Measurements from ENCODE around the gene CRACDL.

Gene CRACDL

DNA sequence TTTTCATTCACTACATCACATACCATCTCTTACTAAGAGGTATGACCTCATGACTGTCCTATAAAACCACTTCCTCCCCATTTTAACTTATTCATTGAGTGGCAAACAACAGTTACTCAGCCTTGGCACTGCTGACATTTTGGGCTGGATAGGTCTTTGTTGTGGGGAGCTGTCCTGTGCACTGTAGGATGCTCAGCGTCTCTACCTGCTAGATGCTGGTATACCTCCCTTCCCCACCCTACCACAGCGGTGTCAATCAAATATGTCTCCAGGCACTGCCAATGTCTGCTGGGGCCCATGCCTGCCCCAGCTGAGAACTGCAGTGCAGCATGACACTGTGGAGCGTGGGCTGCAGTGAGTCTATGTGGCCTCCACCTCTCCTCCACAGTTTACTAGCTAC, 128.8 kb downstream of the CRACDL start:
- H3K9me3 ChIP-seq (ENCODE audit: control insufficient read depth in 1 of 2, low read length in 2 of 2) = no peaks in the 10 kb centered on the region
- no peaks in the 10 kb centered on the region for H3K27me3 ChIP-seq (ENCODE audit: control insufficient read depth in 1 of 2, insufficient read depth in 2 of 2, low read length in 2 of 2)
- no peak overlapping the region for H3K27ac ChIP-seq (ENCODE audit: low read depth, low read length)
- peaks cover 0 to 3% of the 10 kb centered on the region in 2 donors for H3K4me1 ChIP-seq (ENCODE audit: control insufficient read depth in 1 of 2, insufficient read depth in 2 of 2, low read length in 2 of 2)
- H3K4me3 ChIP-seq (ENCODE audit: low read depth in 1 of 2, low read length in 2 of 2) = no peak overlapping the region
- peaks cover 0 to 11% of the 10 kb centered on the region in 2 donors for H3K36me3 ChIP-seq (ENCODE audit: control insufficient read depth in 1 of 2, insufficient read depth in 2 of 2, low read length in 2 of 2)
- H3K9ac ChIP-seq (ENCODE audit: low read depth in 1 of 2, low read length in 2 of 2) = no peak overlapping the region

DNA sequence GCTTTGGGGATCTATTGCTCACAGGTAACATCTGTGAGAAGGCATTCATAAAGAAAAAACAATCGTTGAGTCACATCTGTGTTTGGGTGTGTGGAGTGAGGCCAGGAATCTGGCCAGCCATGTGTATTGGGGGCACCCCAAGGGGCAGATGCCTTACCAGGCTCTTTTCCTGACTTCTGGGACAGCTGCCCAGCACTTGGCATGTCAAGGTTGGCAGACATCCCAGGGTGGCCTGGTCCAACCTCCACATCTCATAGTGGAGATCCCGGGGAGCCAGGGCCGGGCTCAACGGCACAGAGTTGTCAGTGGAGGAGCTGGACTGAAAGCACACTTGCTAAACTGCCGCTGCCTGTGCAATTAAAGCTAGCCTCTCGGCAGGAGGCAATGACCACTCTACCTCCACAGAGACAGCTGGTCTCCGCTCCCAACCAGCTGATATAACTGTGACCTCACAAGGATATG, 129.8 kb downstream of the CRACDL start:
- Histone ChIP-seq H3K27me3 (ENCODE audit: control insufficient read depth in 1 of 2, insufficient read depth in 2 of 2, low read length in 2 of 2) (no peaks in the 10 kb centered on the region), H3K36me3 (ENCODE audit: control insufficient read depth in 1 of 2, insufficient read depth in 2 of 2, low read length in 2 of 2) (peaks cover 5 to 11% of the 10 kb centered on the region in 2 donors), H3K27ac (ENCODE audit: low read depth, low read length) (no peak overlapping the region), H3K9ac (ENCODE audit: low read depth in 1 of 2, low read length in 2 of 2) (no peak overlapping the region), H3K4me1 (ENCODE audit: control insufficient read depth in 1 of 2, insufficient read depth in 2 of 2, low read length in 2 of 2) (peaks cover 0 to 3% of the 10 kb centered on the region in 2 donors), H3K9me3 (ENCODE audit: control insufficient read depth in 1 of 2, low read length in 2 of 2) (no peaks in the 10 kb centered on the region), H3K4me3 (ENCODE audit: low read depth in 1 of 2, low read length in 2 of 2) (no peak overlapping the region)

DNA sequence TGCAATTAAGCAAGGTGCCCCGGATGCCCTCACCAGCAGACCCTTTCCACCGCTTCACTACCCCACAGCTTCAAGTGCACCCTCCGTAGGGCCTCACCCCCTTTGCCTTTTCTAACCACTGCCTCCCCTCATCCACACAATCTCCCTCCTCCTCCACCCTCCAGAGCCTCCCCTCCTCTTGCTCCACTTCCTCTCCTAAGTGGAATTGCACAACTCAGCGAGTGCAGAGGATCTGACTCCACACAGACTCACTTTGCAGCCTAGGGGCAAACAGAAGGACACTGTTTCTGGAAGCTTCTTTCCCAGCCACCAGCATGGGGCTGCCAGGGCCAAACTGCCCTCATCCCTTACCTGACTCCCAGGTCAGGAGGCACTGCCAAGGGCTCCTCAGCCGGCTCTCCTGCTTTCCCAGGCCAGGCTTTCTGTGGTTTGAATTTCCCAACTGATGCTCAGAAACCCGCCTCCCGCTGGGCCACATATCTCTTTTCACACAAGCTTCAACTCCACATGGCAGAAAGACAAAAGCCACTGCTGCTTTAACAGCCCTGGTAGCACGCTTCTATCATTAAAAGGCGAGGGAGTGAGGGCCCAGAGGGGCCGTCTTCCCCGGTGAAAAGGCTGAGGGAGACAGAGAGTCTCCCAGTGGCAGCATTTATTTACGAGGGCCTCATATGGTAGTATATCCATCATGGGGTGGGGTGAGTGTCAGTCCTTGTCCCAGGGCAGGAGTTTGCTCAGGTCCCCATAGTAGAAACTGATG, 130.4 kb downstream of the CRACDL start:
- peaks cover 5 to 11% of the 10 kb centered on the region in 2 donors for H3K36me3 ChIP-seq (ENCODE audit: control insufficient read depth in 1 of 2, insufficient read depth in 2 of 2, low read length in 2 of 2)
- H3K27ac ChIP-seq (ENCODE audit: low read depth, low read length) = no peak overlapping the region
- no peaks in the 10 kb centered on the region for H3K27me3 ChIP-seq (ENCODE audit: control insufficient read depth in 1 of 2, insufficient read depth in 2 of 2, low read length in 2 of 2)
- H3K9me3 ChIP-seq (ENCODE audit: control insufficient read depth in 1 of 2, low read length in 2 of 2) = no peaks in the 10 kb centered on the region
- H3K4me1 ChIP-seq (ENCODE audit: control insufficient read depth in 1 of 2, insufficient read depth in 2 of 2, low read length in 2 of 2) = peaks cover 0 to 3% of the 10 kb centered on the region in 2 donors
- no peak overlapping the region for H3K9ac ChIP-seq (ENCODE audit: low read depth in 1 of 2, low read length in 2 of 2)
- H3K4me3 ChIP-seq (ENCODE audit: low read depth in 1 of 2, low read length in 2 of 2) = no peak overlapping the region

DNA sequence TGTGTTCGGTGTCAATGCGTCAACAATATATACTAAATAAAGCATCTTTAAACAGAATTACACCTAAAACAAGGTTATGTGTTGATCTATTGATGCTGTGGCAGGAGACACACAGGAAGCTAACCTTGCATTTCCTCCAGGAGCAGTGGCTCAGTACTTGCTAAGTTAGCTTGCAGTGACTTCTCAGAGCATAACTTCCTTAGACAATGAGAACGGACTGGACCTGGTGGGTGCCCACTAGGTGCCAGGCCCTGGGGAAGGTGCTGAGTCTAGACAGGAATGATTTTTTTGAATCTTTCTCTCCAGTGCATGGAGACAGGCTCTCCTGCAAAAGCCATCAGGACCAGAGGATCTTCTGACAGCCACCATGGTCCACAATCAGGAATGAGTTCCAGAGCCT, 131.3 kb downstream of the CRACDL start:
- H3K9ac ChIP-seq (ENCODE audit: low read depth in 1 of 2, low read length in 2 of 2) = no peak overlapping the region
- no peak overlapping the region for H3K4me3 ChIP-seq (ENCODE audit: low read depth in 1 of 2, low read length in 2 of 2)
- H3K9me3 ChIP-seq (ENCODE audit: control insufficient read depth in 1 of 2, low read length in 2 of 2) = no peaks in the 10 kb centered on the region
- peaks cover 5 to 11% of the 10 kb centered on the region in 2 donors for H3K36me3 ChIP-seq (ENCODE audit: control insufficient read depth in 1 of 2, insufficient read depth in 2 of 2, low read length in 2 of 2)
- peaks cover 0 to 3% of the 10 kb centered on the region in 2 donors for H3K4me1 ChIP-seq (ENCODE audit: control insufficient read depth in 1 of 2, insufficient read depth in 2 of 2, low read length in 2 of 2)
- no peaks in the 10 kb centered on the region for H3K27me3 ChIP-seq (ENCODE audit: control insufficient read depth in 1 of 2, insufficient read depth in 2 of 2, low read length in 2 of 2)
- no peak overlapping the region for H3K27ac ChIP-seq (ENCODE audit: low read depth, low read length)

DNA sequence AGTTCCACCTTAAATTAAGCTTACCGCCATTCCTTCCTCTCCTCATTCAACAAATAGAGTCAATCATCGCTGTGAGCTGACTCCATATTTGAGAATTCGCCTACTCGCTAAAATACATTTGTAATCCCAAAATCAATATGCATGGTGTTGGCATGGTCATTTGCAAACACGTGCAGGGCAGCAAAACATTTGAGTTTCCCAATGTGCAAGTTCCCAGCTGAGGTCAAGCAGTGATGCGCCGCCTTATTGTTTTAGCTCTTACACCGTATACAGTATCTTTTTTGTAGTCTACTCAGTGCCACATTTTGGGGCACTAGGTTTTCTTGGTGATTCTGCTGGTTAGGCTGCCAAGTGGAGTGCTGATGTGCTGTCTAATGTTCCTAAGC, 131.8 kb downstream of the CRACDL start:
- H3K4me3 ChIP-seq (ENCODE audit: low read depth in 1 of 2, low read length in 2 of 2) = no peak overlapping the region
- peaks cover 0 to 3% of the 10 kb centered on the region in 2 donors for H3K4me1 ChIP-seq (ENCODE audit: control insufficient read depth in 1 of 2, insufficient read depth in 2 of 2, low read length in 2 of 2)
- no peaks in the 10 kb centered on the region for H3K27me3 ChIP-seq (ENCODE audit: control insufficient read depth in 1 of 2, insufficient read depth in 2 of 2, low read length in 2 of 2)
- H3K9ac ChIP-seq (ENCODE audit: low read depth in 1 of 2, low read length in 2 of 2) = no peak overlapping the region
- H3K27ac ChIP-seq (ENCODE audit: low read depth, low read length) = no peak overlapping the region
- H3K36me3 ChIP-seq (ENCODE audit: control insufficient read depth in 1 of 2, insufficient read depth in 2 of 2, low read length in 2 of 2) = peaks cover 5 to 7% of the 10 kb centered on the region in 2 donors
- H3K9me3 ChIP-seq (ENCODE audit: control insufficient read depth in 1 of 2, low read length in 2 of 2) = no peaks in the 10 kb centered on the region

DNA sequence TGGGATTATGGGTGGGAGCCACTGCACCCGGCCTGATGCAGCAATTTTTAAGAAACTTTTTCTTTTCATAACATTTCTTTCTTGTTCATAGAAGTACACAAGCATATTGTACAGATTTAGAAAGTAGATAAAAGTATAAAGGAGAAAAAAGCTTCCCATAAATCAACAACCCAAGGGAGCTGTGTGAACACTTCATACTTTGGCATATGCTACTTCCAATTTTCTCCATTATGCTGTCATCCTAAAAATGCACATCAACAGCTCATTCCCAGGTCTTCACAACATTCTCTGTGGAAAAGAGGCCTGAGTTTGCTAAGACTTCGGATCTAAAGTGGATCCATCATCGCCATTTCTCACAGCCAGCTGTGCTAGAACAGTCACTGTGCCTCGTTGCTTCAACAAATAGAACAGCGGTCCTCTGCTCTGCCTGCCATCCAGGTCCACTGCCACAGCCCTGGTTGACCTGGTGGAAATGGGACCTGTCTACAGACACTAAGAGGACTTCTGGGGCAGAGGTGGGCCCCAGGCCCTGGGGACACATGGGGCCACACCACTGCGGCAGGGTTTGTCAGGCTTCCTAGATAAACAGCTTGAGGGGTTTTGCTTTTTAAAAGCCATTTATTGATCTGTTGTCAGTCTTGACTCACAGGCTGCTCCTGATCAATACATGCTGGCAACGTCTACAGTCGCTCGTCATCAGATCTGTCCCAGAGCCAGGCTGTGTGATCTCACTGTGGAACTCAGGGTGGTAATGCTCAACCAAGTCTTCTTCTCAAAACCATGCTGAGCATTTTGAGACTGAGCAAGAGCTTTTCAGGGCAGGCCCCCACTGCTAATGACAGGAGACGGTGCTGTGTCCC, 132.4 kb downstream of the CRACDL start:
- Histone ChIP-seq H3K9me3 (ENCODE audit: control insufficient read depth in 1 of 2, low read length in 2 of 2) (no peaks in the 10 kb centered on the region), H3K27ac (ENCODE audit: low read depth, low read length) (no peak overlapping the region), H3K9ac (ENCODE audit: low read depth in 1 of 2, low read length in 2 of 2) (no peak overlapping the region), H3K36me3 (ENCODE audit: control insufficient read depth in 1 of 2, insufficient read depth in 2 of 2, low read length in 2 of 2) (peaks cover 1 to 5% of the 10 kb centered on the region in 2 donors), H3K4me3 (ENCODE audit: low read depth in 1 of 2, low read length in 2 of 2) (no peak overlapping the region), H3K27me3 (ENCODE audit: control insufficient read depth in 1 of 2, insufficient read depth in 2 of 2, low read length in 2 of 2) (no peaks in the 10 kb centered on the region), H3K4me1 (ENCODE audit: control insufficient read depth in 1 of 2, insufficient read depth in 2 of 2, low read length in 2 of 2) (peaks cover 0 to 3% of the 10 kb centered on the region in 2 donors)

DNA sequence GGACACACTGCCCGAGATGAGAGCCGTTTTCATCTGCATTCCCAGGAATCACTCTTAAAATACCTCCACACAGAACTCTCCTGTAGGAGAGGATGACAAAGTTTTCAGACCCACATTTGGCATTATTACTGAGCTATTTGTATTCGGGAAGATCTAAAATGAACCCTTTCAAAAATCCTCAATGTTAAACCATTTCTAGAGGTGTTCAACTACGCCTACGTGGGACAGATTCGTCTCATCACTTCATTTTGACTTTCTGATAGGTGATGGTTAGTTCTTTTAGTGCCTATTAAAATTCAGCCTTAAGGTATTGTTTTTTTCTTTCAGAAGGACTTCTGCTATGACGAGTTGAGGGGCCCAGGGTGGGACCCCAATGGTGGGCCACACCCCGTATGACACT, 133.7 kb downstream of the CRACDL start:
- no peak overlapping the region for H3K27ac ChIP-seq (ENCODE audit: low read depth, low read length)
- H3K36me3 ChIP-seq (ENCODE audit: control insufficient read depth in 1 of 2, insufficient read depth in 2 of 2, low read length in 2 of 2) = peaks cover 0 to 5% of the 10 kb centered on the region in 2 donors
- H3K9ac ChIP-seq (ENCODE audit: low read depth in 1 of 2, low read length in 2 of 2) = no peak overlapping the region
- no peaks in the 10 kb centered on the region for H3K9me3 ChIP-seq (ENCODE audit: control insufficient read depth in 1 of 2, low read length in 2 of 2)
- no peaks in the 10 kb centered on the region for H3K27me3 ChIP-seq (ENCODE audit: control insufficient read depth in 1 of 2, insufficient read depth in 2 of 2, low read length in 2 of 2)
- H3K4me3 ChIP-seq (ENCODE audit: low read depth in 1 of 2, low read length in 2 of 2) = no peak overlapping the region
- peaks cover 0 to 3% of the 10 kb centered on the region in 2 donors for H3K4me1 ChIP-seq (ENCODE audit: control insufficient read depth in 1 of 2, insufficient read depth in 2 of 2, low read length in 2 of 2)

DNA sequence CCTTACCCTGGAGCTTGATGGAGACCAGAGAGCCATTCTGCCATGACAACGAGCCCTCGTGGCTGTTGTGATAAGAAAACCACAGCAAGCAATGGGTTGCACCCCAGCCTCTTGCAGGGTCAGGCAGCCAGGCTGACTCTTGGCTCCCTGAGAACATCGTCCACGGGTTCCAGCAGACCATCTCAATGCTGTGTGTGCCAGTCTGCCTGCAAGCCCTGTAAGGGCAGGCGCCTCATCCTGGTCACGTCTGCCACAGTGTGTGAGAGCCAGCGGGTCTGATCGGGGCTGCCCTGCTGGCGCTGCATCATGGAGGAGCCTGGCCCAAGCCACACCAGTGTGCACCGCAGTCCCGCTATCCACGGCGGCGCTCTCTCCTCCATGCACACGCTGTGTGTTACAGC, 134.1 kb downstream of the CRACDL start:
- Histone ChIP-seq H3K27me3 (ENCODE audit: control insufficient read depth in 1 of 2, insufficient read depth in 2 of 2, low read length in 2 of 2) (no peaks in the 10 kb centered on the region), H3K27ac (ENCODE audit: low read depth, low read length) (no peak overlapping the region), H3K9me3 (ENCODE audit: control insufficient read depth in 1 of 2, low read length in 2 of 2) (no peaks in the 10 kb centered on the region), H3K36me3 (ENCODE audit: control insufficient read depth in 1 of 2, insufficient read depth in 2 of 2, low read length in 2 of 2) (peaks cover 4 to 8% of the 10 kb centered on the region in 2 donors), H3K4me3 (ENCODE audit: low read depth in 1 of 2, low read length in 2 of 2) (no peak overlapping the region), H3K4me1 (ENCODE audit: control insufficient read depth in 1 of 2, insufficient read depth in 2 of 2, low read length in 2 of 2) (peaks cover 0 to 3% of the 10 kb centered on the region in 2 donors), H3K9ac (ENCODE audit: low read depth in 1 of 2, low read length in 2 of 2) (no peak overlapping the region)

DNA sequence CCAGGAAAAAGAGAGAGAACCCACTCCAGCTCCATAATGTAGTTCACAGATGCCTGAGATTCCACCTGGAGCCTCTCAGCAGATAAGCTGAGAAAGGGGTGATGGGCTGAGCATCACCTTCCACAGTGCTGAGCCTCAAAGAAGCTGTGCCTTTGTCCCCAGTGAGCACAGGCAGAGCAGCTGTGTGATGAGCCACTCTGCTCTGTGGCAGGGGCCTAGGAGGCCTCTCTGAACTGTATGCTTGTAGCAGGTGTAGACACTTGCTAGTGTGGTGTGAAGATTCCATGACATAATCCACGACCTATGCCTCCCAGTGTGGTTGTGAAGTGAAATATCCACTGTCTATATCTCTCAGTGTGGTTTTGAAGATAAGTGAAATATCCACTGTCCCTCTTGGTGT, 134.7 kb downstream of the CRACDL start:
- H3K36me3 ChIP-seq (ENCODE audit: control insufficient read depth in 1 of 2, insufficient read depth in 2 of 2, low read length in 2 of 2) = peaks cover 4 to 14% of the 10 kb centered on the region in 2 donors
- H3K9ac ChIP-seq (ENCODE audit: low read depth in 1 of 2, low read length in 2 of 2) = no peak overlapping the region
- no peak overlapping the region for H3K27ac ChIP-seq (ENCODE audit: low read depth, low read length)
- H3K4me3 ChIP-seq (ENCODE audit: low read depth in 1 of 2, low read length in 2 of 2) = no peak overlapping the region
- no peaks in the 10 kb centered on the region for H3K4me1 ChIP-seq (ENCODE audit: control insufficient read depth in 1 of 2, insufficient read depth in 2 of 2, low read length in 2 of 2)
- H3K27me3 ChIP-seq (ENCODE audit: control insufficient read depth in 1 of 2, insufficient read depth in 2 of 2, low read length in 2 of 2) = no peaks in the 10 kb centered on the region
- H3K9me3 ChIP-seq (ENCODE audit: control insufficient read depth in 1 of 2, low read length in 2 of 2) = no peaks in the 10 kb centered on the region
